Uterus (tissue), 2 donors: ENCODE data around the gene COA1.

Source experiments
- POLR2A ChIP-seq, 2 donors: fragments of 450-650 bp; IDR thresholded peaks; one replicate each; pipeline ENCODE4 v1.6.1; 2016; ENCODE audit warnings: antibody characterized with exemption in 2 of 2, mild to moderate bottlenecking in 1 of 2, moderate library complexity in 1 of 2
- TF ChIP-seq, protein P1 (sequence below), 4 experiments: fragments of 200-600 bp in 2 of 4; fragments of 450-650 bp in 2 of 4; sonication (generic) in 2 of 4; IDR thresholded peaks; one replicate each; pipeline ENCODE4 v1.5.1; 2016 to 2019; ENCODE audit warnings: antibody characterized with exemption in 4 of 4, mild to moderate bottlenecking in 2 of 4, moderate library complexity in 1 of 4

DNA sequence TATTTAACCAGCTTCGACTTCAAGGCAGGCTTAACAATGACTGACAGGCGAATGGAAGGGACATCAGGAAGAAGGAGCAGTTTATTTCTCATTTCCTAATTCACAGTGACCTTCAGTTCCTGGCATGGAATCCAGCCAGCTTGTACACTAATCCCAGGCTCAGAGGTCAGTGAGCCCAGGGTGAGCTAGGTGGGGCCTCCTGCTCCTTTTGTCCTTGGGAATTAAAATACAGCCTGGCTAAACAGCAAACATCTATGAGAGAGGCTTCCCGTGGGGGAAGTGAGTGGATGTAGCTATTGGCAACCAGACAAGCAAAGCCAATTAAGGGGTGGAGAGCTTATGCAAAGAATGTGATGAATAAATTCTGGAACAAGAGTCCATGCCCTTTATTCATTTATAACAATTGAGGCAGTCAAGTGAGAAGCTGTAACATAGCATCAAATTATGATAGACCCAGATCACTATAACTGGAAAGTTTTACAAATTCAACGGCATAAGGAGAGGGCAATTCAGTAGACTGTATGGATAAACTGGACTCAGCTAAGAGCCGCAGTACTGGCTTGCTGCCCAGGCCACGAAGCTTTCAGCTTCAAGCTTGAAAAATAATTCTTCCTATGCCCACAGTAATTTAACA lies 89.3 kb downstream of the COA1 start:
- TF ChIP-seq, protein P1, sequence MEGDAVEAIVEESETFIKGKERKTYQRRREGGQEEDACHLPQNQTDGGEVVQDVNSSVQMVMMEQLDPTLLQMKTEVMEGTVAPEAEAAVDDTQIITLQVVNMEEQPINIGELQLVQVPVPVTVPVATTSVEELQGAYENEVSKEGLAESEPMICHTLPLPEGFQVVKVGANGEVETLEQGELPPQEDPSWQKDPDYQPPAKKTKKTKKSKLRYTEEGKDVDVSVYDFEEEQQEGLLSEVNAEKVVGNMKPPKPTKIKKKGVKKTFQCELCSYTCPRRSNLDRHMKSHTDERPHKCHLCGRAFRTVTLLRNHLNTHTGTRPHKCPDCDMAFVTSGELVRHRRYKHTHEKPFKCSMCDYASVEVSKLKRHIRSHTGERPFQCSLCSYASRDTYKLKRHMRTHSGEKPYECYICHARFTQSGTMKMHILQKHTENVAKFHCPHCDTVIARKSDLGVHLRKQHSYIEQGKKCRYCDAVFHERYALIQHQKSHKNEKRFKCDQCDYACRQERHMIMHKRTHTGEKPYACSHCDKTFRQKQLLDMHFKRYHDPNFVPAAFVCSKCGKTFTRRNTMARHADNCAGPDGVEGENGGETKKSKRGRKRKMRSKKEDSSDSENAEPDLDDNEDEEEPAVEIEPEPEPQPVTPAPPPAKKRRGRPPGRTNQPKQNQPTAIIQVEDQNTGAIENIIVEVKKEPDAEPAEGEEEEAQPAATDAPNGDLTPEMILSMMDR (IDR thresholded peaks at IDR 0.05) = no peak
- no peak for TF ChIP-seq POLR2A (IDR thresholded peaks at IDR 0.05)
